HG03575 (cell line): ENCODE data around the gene LRRK1.
A peak's percentile ranks its signal among the peaks of the same experiment; 100 is the strongest.

Source experiments
- ATAC-seq: cut with Tn5 transposase; IDR thresholded peaks from one replicate; pipeline ENCODE4 v1.9.1; 2021; ENCODE audit not compliant: unreplicated experiment, insufficient number of reproducible peaks, low FRiP score; ENCODE audit errors: extremely low read depth

LRRK1 gene

DNA sequence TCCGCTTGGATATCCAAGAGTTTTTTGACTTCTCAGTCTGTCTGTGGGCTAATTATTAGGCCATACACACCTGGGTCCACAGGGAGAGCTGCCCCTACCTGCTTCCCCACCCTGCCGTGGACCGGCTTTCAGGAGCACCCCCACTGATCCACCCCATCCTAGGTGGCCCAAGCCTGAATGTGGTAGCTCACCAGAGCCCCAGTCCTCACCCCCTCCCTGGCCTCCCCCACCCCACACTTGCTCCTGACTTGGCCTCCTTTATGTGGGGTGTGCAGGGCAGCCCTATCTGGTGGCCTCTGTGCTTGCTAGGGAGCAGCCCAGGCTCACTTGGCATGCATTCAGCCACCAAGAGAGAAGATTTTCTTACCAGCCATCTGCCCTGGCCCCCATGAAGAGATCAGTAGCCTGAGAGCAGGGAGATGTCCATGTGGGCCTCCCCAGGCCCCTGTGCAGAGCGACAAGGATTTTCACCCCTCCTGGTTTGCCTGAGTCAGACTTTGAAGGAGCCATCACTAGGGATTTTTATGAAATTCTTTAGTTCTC, 11.2 kb downstream of the LRRK1 start:
- no peak for ATAC-seq

DNA sequence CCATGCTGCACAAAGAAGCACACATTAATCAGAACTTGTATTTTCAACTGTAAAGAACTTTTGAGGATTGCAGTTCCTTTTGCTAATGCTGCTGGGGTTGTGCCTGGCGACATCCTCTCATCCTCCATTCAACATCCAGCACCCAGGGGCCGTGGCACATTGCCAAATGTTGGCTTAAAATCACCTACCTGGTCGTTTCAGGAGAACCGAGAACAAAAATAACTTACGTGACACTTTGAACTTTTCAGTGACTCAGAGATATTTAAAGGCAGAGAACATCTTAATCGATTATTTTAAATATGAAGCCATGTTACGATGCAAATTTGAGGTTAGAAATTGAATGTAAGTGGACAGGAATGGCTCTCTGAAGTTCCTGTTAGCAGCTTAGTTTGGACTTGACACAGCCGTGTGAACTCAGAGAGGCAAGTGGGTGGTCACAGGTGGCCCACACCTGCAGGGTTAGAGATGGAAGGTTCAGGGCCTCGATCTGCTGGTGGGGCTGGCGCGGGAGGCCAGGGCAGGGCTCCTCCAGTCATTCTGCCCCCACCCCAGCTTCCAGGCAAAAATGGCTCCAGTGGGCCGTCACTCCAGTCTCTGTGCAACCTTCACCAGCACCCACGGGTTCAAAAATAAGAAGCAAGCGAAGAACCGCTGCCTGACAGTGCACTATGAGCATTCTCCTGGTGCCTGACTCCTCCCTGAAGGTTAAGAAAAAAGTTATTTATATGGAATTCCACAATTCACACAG, 12.2 kb downstream of the LRRK1 start:
- peak; percentile 36 for ATAC-seq

DNA sequence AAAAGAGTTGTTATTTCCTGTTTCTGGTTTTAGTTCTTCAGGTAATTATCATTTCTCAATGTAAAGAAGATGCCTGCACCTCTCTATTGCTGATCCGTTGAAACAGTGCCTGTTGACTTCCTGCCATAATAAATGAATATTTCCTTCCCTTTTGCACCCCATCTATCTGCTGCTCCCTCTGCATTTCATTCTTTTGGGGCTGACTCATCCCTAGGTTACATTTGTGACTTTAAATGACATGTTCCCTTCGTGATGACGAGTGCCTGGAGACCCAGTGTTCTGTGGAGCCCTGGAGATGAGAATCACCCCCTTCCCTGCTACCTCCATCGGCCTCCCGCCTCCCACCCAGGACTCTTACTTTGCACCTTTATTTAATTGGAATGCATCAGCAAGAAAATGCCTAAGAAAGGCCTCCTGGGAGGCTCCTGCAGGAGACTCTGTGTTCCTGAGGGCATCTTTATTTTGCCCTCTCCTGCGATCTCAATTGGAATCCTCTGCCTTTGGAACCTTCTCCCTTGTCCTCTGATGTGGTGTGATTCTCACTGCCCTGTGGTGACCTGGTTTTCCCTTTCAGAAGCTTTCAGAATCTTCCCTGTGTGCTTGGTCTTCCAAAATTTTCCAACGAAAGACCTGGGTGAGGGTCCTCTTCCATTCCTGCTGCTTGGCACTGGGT, 13.7 kb downstream of the LRRK1 start:
- ATAC-seq, result no peak

DNA sequence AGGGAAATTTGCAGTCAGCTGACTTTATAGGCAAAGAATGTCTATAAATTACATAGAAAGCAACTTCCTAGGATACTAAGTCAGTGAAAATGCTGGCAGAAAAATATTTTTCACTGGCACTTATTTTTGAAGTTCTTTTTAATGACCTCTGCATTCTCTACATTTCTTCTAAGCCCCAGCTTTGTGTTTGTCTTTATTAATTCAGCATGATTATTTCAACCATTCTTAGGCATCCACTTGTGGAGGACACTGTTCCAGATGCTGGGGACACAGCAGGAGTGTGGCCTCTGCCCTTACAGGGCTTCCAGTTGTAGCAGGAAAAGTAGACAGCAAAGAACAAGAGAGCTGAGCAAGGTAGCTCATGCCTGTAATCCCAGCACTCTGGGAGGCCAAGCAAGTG, 15.0 kb downstream of the LRRK1 start:
- no peak for ATAC-seq

DNA sequence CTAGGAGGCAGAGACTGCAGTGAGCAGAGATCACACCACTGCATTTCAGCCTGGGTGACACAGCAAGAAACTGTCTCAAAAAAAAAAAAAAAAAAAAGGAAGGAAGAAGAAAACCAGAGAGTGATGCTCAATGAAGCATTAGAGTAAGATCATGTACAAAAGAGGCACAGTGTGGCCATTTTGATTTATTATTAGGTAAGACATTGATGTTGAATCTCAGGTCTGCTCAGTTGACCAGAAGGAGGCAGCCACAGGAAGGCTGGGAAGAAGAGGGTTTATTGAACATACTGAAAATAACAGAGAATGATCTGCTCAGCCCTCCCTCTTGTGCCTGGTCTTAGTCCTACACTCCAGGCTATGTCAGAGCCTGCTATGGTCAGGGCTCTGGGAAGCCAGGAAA, 15.6 kb downstream of the LRRK1 start:
- ATAC-seq, result no peak

DNA sequence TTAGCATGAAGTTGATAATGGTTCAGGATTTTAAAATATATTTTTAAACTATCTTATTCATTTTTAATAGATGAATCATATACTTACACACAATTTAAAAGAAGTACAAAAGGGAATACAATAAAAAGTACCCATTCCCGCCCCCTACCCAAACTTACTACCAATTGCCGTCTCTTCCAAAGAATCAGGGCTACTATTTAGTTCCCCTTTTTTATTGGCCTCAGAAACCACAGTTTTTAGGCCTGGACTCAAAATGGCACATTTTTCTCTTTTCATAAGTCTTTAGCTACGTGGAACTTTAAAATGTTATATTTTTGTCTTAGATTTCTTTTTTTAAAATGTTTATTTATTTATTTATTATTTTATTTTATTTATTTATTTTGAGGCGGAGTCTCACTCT, 18.0 kb downstream of the LRRK1 start:
- ATAC-seq, result no peak

DNA sequence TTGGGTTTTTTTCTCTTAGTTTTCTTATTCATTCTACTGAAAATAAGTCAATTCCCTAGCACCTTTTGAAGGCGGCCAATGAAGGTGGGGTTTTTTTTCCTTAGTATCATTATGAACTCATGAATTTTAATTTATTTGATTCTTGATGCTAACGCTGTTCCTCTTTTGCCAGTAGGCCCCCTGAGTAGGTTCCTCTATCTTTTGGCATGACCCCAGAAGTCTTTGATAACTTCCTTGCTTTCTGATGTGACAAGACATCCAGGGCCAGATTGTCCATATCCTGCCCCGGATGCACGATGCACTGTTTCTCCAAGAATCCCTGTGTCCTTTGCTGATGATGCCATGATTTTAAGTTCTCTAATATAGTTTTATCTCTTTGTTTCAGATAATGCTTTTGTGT, 20.6 kb downstream of the LRRK1 start:
- ATAC-seq, result no peak

DNA sequence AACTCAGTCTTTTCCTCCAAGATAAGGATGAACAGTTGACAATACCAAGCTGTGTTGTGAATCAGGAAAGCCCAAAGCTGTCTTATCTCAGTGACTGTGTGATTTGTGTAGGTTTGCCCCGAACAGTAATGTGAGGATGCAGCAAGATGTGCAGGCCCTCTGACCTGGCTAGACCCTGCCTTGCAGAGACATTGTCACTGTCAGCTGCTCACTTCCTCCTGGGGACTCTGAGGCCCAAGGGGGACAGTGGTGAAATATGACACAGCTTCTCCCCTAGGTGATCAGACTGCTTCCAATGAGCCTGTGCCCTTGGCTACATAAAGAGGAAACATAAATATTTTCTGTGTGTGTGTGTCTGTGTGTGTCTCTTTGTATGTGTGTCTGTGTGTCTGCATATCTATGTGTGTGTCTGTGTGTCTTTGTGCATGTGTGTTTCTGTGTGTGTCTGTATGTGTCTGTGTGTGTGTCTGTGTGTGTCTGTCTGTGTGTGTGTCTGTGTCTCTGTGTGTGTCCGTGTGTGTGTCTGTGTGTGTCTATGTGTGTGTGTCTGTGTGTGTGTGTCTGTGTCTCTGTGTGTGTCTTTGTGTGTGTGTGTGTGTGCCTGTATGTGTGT, 21.7 kb downstream of the LRRK1 start:
- no peak for ATAC-seq

DNA sequence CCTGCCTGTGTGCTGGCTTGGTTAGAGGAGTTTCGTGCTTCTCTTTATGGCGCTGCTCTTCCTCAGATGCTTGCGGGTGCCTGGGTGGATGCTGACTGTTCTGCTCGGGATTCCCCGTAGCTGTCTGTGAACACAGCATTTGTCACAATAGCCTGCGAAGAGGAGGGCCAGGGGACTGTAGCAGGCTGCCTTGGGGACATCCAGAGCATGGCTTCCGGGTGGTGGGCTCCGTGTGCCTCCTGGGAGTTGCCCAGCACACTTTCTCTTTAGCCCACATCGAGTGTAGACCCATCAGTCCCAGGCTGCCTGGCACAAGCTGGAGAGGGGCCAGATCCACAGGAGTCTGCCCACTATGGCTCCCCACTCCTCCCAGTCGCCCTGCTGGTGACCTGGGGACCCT, 22.4 kb downstream of the LRRK1 start:
- ATAC-seq, result peak; percentile 39

DNA sequence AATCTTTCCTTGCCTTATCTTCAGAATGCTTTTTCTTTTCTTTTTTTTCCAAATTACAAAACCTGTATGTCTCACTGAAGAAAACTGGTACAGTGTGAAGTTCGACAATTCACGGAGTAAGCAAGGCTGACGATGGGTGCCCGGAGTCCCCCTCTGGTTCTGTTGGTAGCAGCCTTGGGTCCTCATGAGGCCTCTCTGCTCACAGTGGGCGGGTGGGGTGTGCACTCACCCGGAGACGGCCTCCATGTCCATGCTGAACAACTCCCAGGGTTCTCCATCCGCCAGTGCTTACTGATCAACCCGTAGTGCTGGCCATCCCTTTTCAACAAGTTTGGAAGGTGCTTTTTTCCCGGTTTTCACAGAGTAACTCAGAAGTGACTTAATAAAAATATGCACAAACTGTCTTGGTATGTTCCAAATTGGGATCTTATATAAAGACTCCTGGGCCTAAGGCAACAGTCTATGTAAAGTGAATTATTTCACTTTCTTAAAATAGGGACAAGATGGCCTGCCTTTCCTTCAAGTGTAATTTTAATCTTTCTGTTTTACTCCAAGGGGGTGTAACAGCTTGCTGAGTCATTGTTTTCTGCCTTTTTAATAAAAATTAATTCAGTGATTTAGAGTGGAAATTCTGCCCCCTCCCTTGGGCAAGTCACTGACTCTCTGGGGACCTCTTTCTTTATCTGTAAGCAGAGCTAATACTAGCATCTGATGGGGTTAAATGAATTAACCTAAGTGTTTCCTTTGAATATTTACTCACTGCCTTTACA, 23.7 kb downstream of the LRRK1 start:
- ATAC-seq, result no peak

DNA sequence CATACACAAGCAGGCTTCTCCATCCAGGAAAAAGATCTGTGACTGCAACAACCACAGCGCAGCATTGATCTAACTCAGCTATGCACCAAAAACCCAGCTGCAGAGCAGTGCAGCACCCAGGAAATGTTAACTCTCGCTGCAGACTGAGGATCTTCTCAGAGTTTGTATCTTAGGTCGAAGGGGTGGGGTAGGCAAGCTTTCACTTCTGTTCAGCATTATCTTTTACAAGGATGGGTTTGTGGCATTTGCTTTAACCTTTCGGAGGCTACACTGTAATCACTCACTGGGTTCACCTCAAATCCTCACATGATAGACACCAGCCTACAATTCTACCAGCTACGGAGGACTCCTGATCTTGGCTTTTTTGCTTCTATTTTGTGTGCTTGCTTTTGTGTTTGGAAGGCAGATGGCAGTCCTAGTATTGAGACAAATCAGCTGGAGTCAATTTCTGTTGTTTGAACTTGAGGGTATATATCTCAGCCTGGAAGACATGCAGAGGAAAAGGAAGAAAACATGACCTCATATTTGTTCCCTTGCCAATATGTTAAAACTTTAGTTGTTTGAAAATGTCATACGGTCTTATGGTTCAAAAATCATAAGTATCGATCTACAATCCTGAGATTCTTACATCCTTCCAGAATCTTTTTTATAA, 25.2 kb downstream of the LRRK1 start:
- no peak for ATAC-seq

DNA sequence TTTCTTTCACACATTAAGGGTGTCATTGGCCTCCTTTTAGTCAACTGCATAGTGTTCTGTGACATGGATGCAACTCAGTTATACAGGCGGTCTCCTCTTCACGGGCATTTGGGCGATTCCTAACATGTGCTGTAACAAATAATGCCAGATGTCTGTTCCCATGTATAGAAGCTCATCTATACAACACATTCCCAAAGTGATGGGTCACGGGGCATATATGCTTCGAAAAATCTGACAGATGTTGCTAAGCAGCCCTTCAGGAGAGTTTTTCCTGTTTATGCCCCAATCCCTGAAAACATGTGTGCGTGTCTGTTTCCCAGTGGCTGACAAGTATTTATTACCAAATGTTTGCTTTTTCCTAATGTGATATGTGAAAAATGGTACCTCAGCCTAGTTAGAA, 25.8 kb downstream of the LRRK1 start:
- ATAC-seq, result no peak

DNA sequence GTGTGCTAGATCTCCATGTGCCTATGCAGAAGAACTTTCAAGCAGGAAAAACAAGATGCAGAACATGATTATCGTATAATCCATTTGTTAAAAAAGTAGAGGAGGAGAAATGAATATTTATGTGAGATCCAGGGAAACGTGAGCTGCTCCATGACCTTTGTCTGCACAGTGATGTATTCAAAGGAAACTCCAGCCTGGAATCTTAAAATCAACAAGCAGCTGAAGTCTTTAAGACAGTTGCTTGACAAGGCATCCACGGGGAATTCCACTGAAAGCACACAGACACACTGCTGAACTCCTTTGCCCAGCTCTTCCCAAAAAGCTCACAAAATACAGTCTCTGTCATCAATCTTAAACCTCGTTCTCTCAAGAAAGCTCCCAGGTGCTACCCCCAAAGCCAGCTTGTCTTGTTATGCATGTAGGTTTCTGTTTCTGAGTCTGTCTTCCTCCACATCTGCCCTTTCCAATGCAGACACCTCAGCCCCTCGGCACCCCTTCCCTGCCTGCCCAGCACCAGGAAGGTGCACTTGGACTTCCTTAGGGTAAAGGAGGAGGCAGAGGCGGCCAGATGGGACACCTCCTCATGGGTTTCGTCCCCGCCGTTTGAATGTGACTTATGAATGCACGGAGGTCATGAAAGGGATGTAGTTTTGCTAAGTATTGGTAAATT, 28.7 kb downstream of the LRRK1 start:
- no peak for ATAC-seq

DNA sequence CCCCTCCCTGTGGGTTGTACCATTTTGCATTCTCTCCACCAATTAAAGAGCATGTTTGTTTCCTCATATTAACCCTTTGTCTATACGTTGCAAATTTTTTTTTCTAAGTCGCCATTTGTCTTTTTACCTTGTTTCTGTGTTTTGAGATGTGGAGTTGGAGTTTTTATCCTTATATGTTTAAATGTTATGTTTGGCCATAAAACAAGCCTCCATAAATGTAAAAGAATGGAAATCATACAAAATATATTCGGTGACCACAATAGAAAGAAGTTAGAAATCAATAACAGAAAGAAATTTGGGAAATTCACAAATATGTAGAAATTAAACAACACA, 29.2 kb downstream of the LRRK1 start:
- ATAC-seq, result no peak

DNA sequence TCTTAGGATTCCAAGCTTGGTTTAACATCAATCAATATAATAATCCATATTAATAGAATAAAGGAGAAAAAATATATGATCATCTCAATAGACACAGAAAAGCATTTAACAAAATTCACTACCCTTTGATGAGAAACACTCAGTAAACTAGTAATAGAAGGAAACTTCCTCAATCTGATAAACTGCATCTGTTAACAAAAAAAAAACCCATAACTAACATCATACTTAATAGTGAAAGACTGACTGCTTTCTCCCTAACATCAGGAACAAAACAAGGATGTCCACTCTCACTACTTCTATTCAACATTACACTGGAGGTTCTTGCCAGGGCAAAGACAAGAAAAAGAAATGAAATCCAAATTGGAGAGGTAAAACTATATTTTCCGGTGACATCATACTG, 30.5 kb downstream of the LRRK1 start:
- ATAC-seq, result no peak

DNA sequence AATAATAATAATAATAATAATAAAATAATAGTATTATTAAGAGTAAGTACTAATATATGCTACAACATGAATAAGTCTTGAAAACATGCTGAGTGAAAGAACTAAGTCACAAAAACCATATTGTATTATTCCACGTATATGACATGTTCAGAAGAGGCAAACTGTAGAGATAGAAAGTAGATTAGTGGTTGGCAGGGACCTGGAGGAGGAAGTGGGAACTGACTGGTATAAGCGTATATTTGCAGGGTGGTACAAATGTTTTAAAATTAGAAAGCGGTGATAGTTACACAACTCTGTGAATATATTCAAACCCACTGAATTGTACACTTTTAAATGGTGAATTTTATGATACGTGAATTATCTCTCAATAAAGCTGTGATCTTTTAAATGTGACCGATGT, 32.8 kb downstream of the LRRK1 start:
- no peak for ATAC-seq

DNA sequence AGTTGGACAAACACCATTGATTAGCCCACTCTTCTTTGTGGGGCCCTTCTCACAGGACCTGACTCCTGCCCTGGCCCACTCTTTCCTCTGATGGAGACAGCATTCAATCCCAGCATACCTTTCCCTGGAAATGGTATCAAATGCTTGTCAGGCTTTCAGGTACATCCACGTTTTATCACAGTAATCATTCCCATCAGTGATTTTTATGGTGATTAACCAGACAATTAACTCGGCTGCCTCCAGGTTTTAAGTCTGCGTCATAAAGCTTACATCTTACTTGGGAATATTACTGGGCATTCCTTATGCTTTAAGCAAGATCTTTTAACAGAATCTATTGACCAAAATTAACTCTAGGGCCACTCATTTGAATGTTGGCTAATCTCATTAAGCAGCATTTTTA, 33.4 kb downstream of the LRRK1 start:
- ATAC-seq, result no peak

DNA sequence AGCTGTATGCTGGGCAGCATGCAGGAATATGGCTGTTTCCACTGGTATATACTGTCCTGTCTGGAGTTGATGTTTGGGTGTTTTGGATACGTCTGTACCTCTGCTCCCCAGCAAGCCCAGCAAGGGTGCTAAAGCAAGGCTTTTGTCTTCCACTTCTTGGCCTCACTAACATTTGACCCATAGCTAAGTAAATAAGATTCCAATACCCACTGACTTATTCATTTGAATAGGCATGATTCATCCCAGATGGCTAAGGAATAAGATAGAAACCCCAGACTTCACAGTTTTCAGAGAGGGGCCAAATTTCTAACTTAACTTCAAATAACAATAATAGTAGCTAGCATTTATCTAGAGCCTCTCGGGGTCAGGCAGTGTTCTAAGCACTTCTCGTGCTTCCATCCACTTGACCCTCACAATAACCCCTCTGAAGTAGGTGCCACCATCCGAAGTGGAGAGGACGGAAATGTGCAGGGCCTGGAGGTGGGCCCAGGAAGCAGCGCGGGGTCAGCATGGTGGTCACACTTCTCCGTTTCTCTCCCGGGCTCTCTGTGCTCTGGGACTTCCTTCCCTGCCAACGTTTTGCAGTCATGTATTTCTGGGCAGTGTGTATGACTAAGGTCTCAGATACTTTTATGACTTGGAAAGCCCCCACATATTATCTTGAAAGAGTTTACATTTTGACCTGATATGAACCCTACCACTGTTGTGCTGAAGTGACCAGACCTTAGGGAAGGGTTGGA, 39.3 kb downstream of the LRRK1 start:
- ATAC-seq, result no peak
